Activated B cell treated with CpG ODN at 0.5 μM for 24 hours (primary cell): Measurements from ENCODE around the gene MRPL20. TPM values are rescaled to one million over a fixed set of nuclear protein-coding genes. Genes with fewer than 3 reads are reported as not detected.

ENCODE experiments used
- ATAC-seq: fragments of 200-7000 bp; cut with Tn5 transposase; one replicate; pipeline ENCODE4 v1.10.0; 2021; ENCODE audit warnings: low read depth, mild to moderate bottlenecking, moderate library complexity
- CTCF ChIA-PET: fragments of 350-600 bp; sonication (Branson Sonifier 250); formaldehyde crosslinking; loops from one replicate; lab custom pipeline; 2021; ENCODE audit warnings: antibody characterized with exemption; lab: Charles Lee
- POLR2A ChIA-PET: fragments of 350-600 bp; sonication (Branson Sonifier 250); formaldehyde crosslinking; loops from one replicate; lab custom pipeline; 2021; ENCODE audit warnings: antibody characterized with exemption; lab: Charles Lee
- DNase-seq: peaks from one replicate; pipeline ENCODE4 v3.0.0; 2022
- H3K27ac Mint-ChIP-seq: one replicate; pipeline ENCODE4 v1.8.0; 2020; ENCODE audit warnings: mixed read lengths
- H3K27me3 Mint-ChIP-seq: one replicate; pipeline ENCODE4 v1.8.0; 2021; ENCODE audit warnings: mixed read lengths
- H3K36me3 Mint-ChIP-seq: one replicate; pipeline ENCODE4 v1.8.0; 2021; ENCODE audit warnings: low read depth, mixed read lengths
- H3K4me1 Mint-ChIP-seq: one replicate; pipeline ENCODE4 v1.8.0; 2021; ENCODE audit warnings: mixed read lengths
- H3K4me3 Mint-ChIP-seq: one replicate; pipeline ENCODE4 v1.8.0; 2020; ENCODE audit warnings: mild to moderate bottlenecking, mixed read lengths
- H3K9me3 Mint-ChIP-seq: one replicate; pipeline ENCODE4 v1.8.0; 2020; ENCODE audit warnings: mixed read lengths
- CTCF ChIP-seq: fragments of 200-600 bp; IDR thresholded peaks from one replicate; pipeline ENCODE4 v1.8.0; 2022; ENCODE audit warnings: antibody characterized with exemption, mild to moderate bottlenecking
- intact Hi-C: fragments of 100-400 bp; cut with micrococcal nuclease; formaldehyde crosslinking; loops from one replicate; pipeline ENCODE4 v1.15.1; 2024
- total RNA-seq: library from RNA; stranded (reverse); gene quantifications from 2 replicates; pipeline ENCODE4 v1.2.3, GENCODE V29; 2022

The MRPL20 gene
- total RNA-seq, 1 donor from 2014 or later, result 136 TPM

- Mint-ChIP-seq H3K27ac (no peak overlapping the region), H3K27me3 (peaks cover 18% of the 10 kb centered on the region), H3K9me3 (no peaks in the 10 kb centered on the region), H3K4me3 (no peak overlapping the region), H3K4me1 (peaks cover 4% of the 10 kb centered on the region), H3K36me3 (no peaks in the 10 kb centered on the region)
- ChIA-PET CTCF (no interaction called here), POLR2A (no interaction called here)
- intact Hi-C loops, result no loop called here
- TF ChIP-seq CTCF, result no peak
- ATAC-seq (no peak), DNase-seq (no peak)
These were observed 45.7 kb downstream of the MRPL20 start for GRCh38 chr1:1361233-1361981.

- Mint-ChIP-seq H3K9me3 (no peaks in the 10 kb centered on the region), H3K4me3 (no peak overlapping the region), H3K4me1 (peaks cover 4% of the 10 kb centered on the region), H3K27me3 (peaks cover 18% of the 10 kb centered on the region), H3K27ac (no peak overlapping the region), H3K36me3 (no peaks in the 10 kb centered on the region)
- no peak for ATAC-seq
- intact Hi-C loops, result no loop called here
- TF ChIP-seq CTCF, result no peak
- ChIA-PET POLR2A (no interaction called here), CTCF (no interaction called here)
- no peak for DNase-seq
These were observed 46.5 kb downstream of the MRPL20 start for GRCh38 chr1:1360506-1361169.

GRCh38 chr1:1359664-1360468 is 47.2 kb downstream of the MRPL20 start:
- Mint-ChIP-seq H3K27ac (no peak overlapping the region), H3K27me3 (peaks cover 18% of the 10 kb centered on the region), H3K9me3 (no peaks in the 10 kb centered on the region), H3K36me3 (no peaks in the 10 kb centered on the region), H3K4me1 (peaks cover 4% of the 10 kb centered on the region), H3K4me3 (no peak overlapping the region)
- TF ChIP-seq CTCF, result no peak
- CTCF ChIA-PET, result no interaction called here
- intact Hi-C loops, result no loop called here
- POLR2A ChIA-PET, result interaction anchor here (1.1 kb wide), 1 partner anchor 15 kb away, joined by 4 read pairs; the partner anchor contains the start of gene AURKAIP1
- ATAC-seq, result no peak
- DNase-seq, result no peak

GRCh38 chr1:1359308-1359663 is 47.8 kb downstream of the MRPL20 start:
- H3K36me3 Mint-ChIP-seq, result no peaks in the 10 kb centered on the region
- H3K4me3 Mint-ChIP-seq, result no peak overlapping the region
- intact Hi-C loops, result no loop called here
- CTCF ChIA-PET, result no interaction called here
- ATAC-seq (no peak), DNase-seq (no peak)
- H3K9me3 Mint-ChIP-seq, result no peaks in the 10 kb centered on the region
- POLR2A ChIA-PET, result interaction anchor here (1.1 kb wide), 1 partner anchor 15 kb away, joined by 4 read pairs; the partner anchor contains the start of gene AURKAIP1
- peaks cover 18% of the 10 kb centered on the region for H3K27me3 Mint-ChIP-seq
- peaks cover 4% of the 10 kb centered on the region for H3K4me1 Mint-ChIP-seq
- no peak for TF ChIP-seq CTCF
- peak overlapping the region; percentile 7 for H3K27ac Mint-ChIP-seq
